ENCODE data around the gene GPC5. TPM values are rescaled to one million over a fixed set of nuclear protein-coding genes. Genes with fewer than 3 reads are reported as not detected.

Gene GPC5
- total and polyA plus RNA-seq, 2 of the 8 experiments (the other 6 are each of a cell fraction or from before 2014, with no cell fraction given): 0.20 to 0.39 TPM

DNA sequence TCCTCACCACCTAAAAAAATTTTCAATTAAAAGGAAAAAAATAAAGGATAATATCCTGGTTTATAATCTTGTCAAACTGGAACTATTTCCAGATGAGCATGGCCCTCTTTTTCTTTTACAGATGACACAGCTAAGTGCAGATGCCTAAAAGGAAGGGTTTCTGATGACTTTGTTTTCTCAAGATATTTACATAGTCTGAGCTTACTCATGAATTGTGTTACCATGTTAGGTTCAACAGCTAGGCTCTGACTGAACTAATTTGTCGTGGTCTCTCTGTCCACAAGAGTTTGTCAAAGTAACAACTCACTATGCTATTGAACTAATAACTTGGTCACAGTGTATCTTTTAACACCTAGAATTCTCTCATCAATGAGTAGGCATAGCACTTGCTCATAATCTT, 780.8 kb downstream of the GPC5 start:
- no peaks in the 10 kb centered on the region for H4K20me1 ChIP-seq (replicated peaks in 1 of 2; ENCODE audit: control insufficient read depth in 1 of 2, insufficient read depth in 2 of 2, low read length in 2 of 2)
- H3K4ac ChIP-seq (replicated peaks; ENCODE audit: insufficient read length, low read depth, low read length): no peak overlapping the region
- no peak overlapping the region for H2AK5ac ChIP-seq (ENCODE audit: low read depth, low read length)
- no peaks in the 10 kb centered on the region for H3K9me3 ChIP-seq (ENCODE audit: insufficient read depth in 2 of 2, low read depth in 1 of 2, low read length in 1 of 2)
- no peak for DNase-seq (ENCODE audit: low read depth in 1 of 2, low spot score in 2 of 2)
- whole genome bisulfite sequencing, 2 experiments (ENCODE audit: extremely low coverage in 1 of 2, insufficient coverage in 1 of 2, insufficient read length in 1 of 2, insufficient replicate concordance in 2 of 2, low coverage in 1 of 2, low lambda C conversion rate in 2 of 2, missing lambda C conversion rate in 1 of 2): 100% methylated on average over 1 of the region's 1 CpG; no CpG with 5 or more reads in 1 of the 2 experiments
- no peak for FAIRE-seq
- no peak overlapping the region for H4K91ac ChIP-seq (replicated peaks; ENCODE audit: insufficient read length, low read length)
- H3K4me3 ChIP-seq (ENCODE audit: extremely low read depth in 1 of 4, insufficient read depth in 2 of 4, low read depth in 3 of 4, low read length in 4 of 4): no peak overlapping the region
- no peaks in the 10 kb centered on the region for H3K27me3 ChIP-seq (replicated peaks in 1 of 4; ENCODE audit: control insufficient read depth in 3 of 4, extremely low read depth in 1 of 4, insufficient read depth in 3 of 4, low read length in 3 of 4)
- no peaks in the 10 kb centered on the region for H3K36me3 ChIP-seq (ENCODE audit: control insufficient read depth in 2 of 4, insufficient read depth in 4 of 4, low read length in 3 of 4)
- H3K18ac ChIP-seq (ENCODE audit: extremely low read depth, low read length): no peak overlapping the region
- H3K56ac ChIP-seq (replicated peaks; ENCODE audit: insufficient read length, low read depth, low read length): no peak overlapping the region
- no peak overlapping the region for H4K5ac ChIP-seq (ENCODE audit: insufficient read length, low read depth, low read length)
- no peak overlapping the region for H3K27ac ChIP-seq (ENCODE audit: low read depth, low read length)
- no peaks in the 10 kb centered on the region for H3K4me1 ChIP-seq (replicated peaks in 1 of 4; ENCODE audit: control insufficient read depth in 3 of 4, insufficient read depth in 4 of 4, low read length in 3 of 4)
- no peak overlapping the region for H4K8ac ChIP-seq (ENCODE audit: extremely low read depth, insufficient read depth, low read length)
- H2BK120ac ChIP-seq (replicated peaks; ENCODE audit: low read depth, low read length): no peak overlapping the region
- ChIA-PET POLR2A (ENCODE audit: partially characterized antibody) (no interaction called here), CTCF (ENCODE audit: partially characterized antibody) (interaction anchor here (0.9 kb wide), 1 partner anchor 15 kb away, joined by 3 read pairs; no protein-coding TSS in a partner anchor)
- no peak overlapping the region for H2AFZ ChIP-seq (ENCODE audit: low read length)
- no peak overlapping the region for H2BK5ac ChIP-seq (ENCODE audit: low read depth, low read length)
- H3K79me2 ChIP-seq (ENCODE audit: control insufficient read depth in 1 of 2, insufficient read depth in 2 of 2, low read length in 2 of 2): no peaks in the 10 kb centered on the region
- TF ChIP-seq SIN3A (conservative IDR thresholded peaks at IDR 0.05 in 1 of 2, IDR thresholded peaks at IDR 0.05 in 1 of 2; ENCODE audit: low read depth in 1 of 2, low read length in 2 of 2) (no peak), GABPA (IDR thresholded peaks at IDR 0.05; ENCODE audit: borderline replicate concordance, insufficient read depth, low read length) (no peak), TBP (IDR thresholded peaks at IDR 0.05; ENCODE audit: low read depth, low read length) (no peak)
- H3K9ac ChIP-seq (replicated peaks in 1 of 4; ENCODE audit: extremely low read depth in 1 of 4, low read depth in 3 of 4, low read length in 3 of 4): no peak overlapping the region
- H3K23me2 ChIP-seq (ENCODE audit: low read depth, low read length): no peaks in the 10 kb centered on the region; the same call in 1 of the 2 replicates
- no peak overlapping the region for H2BK20ac ChIP-seq (ENCODE audit: low read length)
- no peak overlapping the region for H2BK15ac ChIP-seq (ENCODE audit: low read length)
- H3K4me2 ChIP-seq (ENCODE audit: insufficient read depth in 1 of 2, low read depth in 2 of 2, low read length in 2 of 2): no peak overlapping the region
- no peak overlapping the region for H3K14ac ChIP-seq (ENCODE audit: insufficient read length)
- H3K23ac ChIP-seq (ENCODE audit: insufficient read length): no peak overlapping the region
- no peak overlapping the region for H2BK12ac ChIP-seq (ENCODE audit: low read depth, low read length)
- no peaks in the 10 kb centered on the region for H3K79me1 ChIP-seq (ENCODE audit: low read depth, low read length)

All from H1 (cell line).